ENCODE data around the gene SLC44A1. TPM values are rescaled to one million over a fixed set of nuclear protein-coding genes. Genes with fewer than 3 reads are reported as not detected.

The SLC44A1 gene
- total RNA-seq: 39.6 and 50.2 TPM in 2 replicates

DNA sequence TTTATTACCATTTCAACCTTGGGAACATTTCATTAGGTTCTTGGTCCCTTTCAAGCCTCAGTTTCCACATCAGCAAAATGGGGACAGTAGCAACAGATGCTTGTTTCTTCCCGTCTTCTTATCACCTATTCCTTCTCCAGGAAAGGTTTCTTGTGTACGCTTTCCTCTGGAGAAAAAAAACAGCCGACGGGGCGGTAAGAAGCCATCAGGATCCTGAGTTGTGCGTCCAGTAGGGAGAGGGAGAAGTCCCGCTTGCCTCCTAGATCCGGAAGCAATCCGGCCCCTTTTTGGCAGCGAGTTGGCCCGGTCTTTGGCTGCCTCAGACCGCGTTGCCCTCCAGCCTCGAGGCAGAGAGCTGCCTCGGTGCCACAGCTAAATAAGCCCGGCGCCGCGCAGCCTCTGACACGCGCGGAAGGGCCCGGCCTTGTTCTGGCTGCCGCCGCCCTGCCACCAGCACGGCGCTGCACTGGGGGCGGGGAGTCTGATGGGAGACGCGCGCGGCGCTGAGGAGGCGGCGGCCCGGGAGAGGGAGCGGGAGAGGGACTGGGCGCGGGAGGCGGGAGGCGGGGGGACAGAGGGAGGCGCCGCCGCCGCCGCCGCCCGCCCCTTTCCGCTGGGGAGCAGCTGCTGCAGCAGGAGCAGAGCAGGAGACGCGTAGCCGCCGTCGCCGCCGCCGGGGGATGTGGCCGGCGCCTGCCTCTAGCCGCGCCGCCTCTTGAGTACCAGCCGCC lies at the start of gene SLC44A1:
Gene SLC44A1 (plus strand): TSS at position 649 of the 731 bp plus-strand sequence. CDS start 218 bp downstream, outside the sequence.

GRCh38 chr9:105447814-105448812 lies 203.7 kb downstream of the SLC44A1 start, which contains the start of gene FSD1L:
Gene FSD1L, plus strand, starts transcription at chr9:105448034. Its CDS starts 187 bp downstream, at chr9:105448221.

Other genes with a start within 250 kb of the SLC44A1 start
- 6.9 and 8.6 TPM in 2 replicates for gene FSD1L, start 203.4 kb downstream of the SLC44A1 start, total RNA-seq

All from articular chondrocyte of knee joint (primary cell).